SU-DHL-6 (cell line): ENCODE results near the gene HS3ST3B1.

Experiments
- H2AFZ ChIP-seq: fragments of 200-600 bp; sonication (generic); 2 replicates; pipeline ENCODE4 v1.6.1; 2014; ENCODE audit warnings: low read depth, mild to moderate bottlenecking, moderate library complexity, mixed read lengths, antibody characterized with exemption, low read length; ENCODE audit not compliant: severe bottlenecking
- H3F3A ChIP-seq: fragments of 200-600 bp; shearing (Covaris generic); 2 replicates; pipeline ENCODE4 v1.6.0; 2016; ENCODE audit warnings: antibody characterized with exemption, mild to moderate bottlenecking; ENCODE audit not compliant: insufficient read depth
- H3K27ac ChIP-seq: fragments of 200-600 bp; sonication (generic); 2 replicates; pipeline ENCODE4 v1.5.1; 2016; ENCODE audit warnings: low read depth, mild to moderate bottlenecking, low read length, moderate library complexity, mixed read lengths
- H3K27me3 ChIP-seq: fragments of 200-600 bp; sonication (generic), shearing (Covaris generic); 2 replicates; pipeline ENCODE4 v1.6.0; 2014; ENCODE audit warnings: mild to moderate bottlenecking, low read length
- H3K36me3 ChIP-seq: fragments of 200-600 bp; sonication (generic); 2 replicates; pipeline ENCODE4 v1.6.1; 2014; ENCODE audit warnings: mild to moderate bottlenecking, low read length, mixed read lengths
- H3K4me2 ChIP-seq: fragments of 300-600, 200-600 bp; shearing (Covaris generic), sonication (generic); 2 replicates; pipeline ENCODE4 v1.6.0; 2014; ENCODE audit warnings: low read length, low read depth, mild to moderate bottlenecking; ENCODE audit not compliant: poor library complexity, severe bottlenecking
- H3K4me3 ChIP-seq: fragments of 200-600 bp; sonication (generic); 2 replicates; pipeline ENCODE4 v1.5.1; 2014; ENCODE audit warnings: antibody characterized with exemption, low read length, mild to moderate bottlenecking, mixed read lengths; ENCODE audit not compliant: insufficient read depth, poor library complexity, severe bottlenecking
- H3K79me2 ChIP-seq: fragments of 200-600 bp; sonication (generic); 2 replicates; pipeline ENCODE4 v1.6.1; 2014; ENCODE audit warnings: mild to moderate bottlenecking, low read length, moderate library complexity; ENCODE audit not compliant: insufficient read depth
- H3K9ac ChIP-seq: fragments of 200-600 bp; sonication (generic); 2 replicates; pipeline ENCODE4 v1.7.0; 2014; ENCODE audit warnings: mild to moderate bottlenecking, low read length
- H3K9me2 ChIP-seq: fragments of 200-600 bp; sonication (generic); replicated peaks from 2 replicates; pipeline ENCODE4 v1.6.1; 2014; ENCODE audit warnings: low read length; ENCODE audit not compliant: insufficient read depth
- H3K9me3 ChIP-seq: fragments of 200-600 bp; sonication (generic); 2 replicates; pipeline ENCODE4 v1.6.1; 2014; ENCODE audit warnings: low read length, mixed read lengths; ENCODE audit not compliant: insufficient read depth
- H4K20me1 ChIP-seq: fragments of 200-600 bp; sonication (generic); 2 replicates; pipeline ENCODE4 v1.6.1; 2014; ENCODE audit warnings: low read depth, mild to moderate bottlenecking, antibody characterized with exemption, low read length, moderate library complexity, mixed read lengths
- CTCF ChIP-seq: fragments of 200-600 bp; sonication (generic); IDR thresholded peaks from one replicate; pipeline ENCODE4 v1.5.1; 2017; ENCODE audit warnings: antibody characterized with exemption, mild to moderate bottlenecking, low read length, moderate library complexity; ENCODE audit not compliant: insufficient read depth, poor library complexity, severe bottlenecking
- EZH2phosphoT487 ChIP-seq: fragments of 200-600 bp; sonication (generic), shearing (Covaris generic); conservative IDR thresholded peaks from 2 replicates; pipeline ENCODE4 v1.6.1; 2018; ENCODE audit warnings: mild to moderate bottlenecking, antibody characterized with exemption, low read length, moderate library complexity, mixed read lengths

Gene HS3ST3B1

GRCh38 chr17:14294876-14295275, 6.0 kb upstream of the HS3ST3B1 start:
- Histone ChIP-seq H3K9me2 (no peaks in the 10 kb centered on the region), H3K9me3 (no peaks in the 10 kb centered on the region), H3K27ac (no peak overlapping the region), H3K4me2 (no peak overlapping the region), H3K27me3 (no peaks in the 10 kb centered on the region), H3K9ac (no peak overlapping the region), H4K20me1 (no peaks in the 10 kb centered on the region), H2AFZ (no peak overlapping the region), H3K4me3 (no peak overlapping the region), H3F3A (no peaks in the 10 kb centered on the region), H3K79me2 (no peaks in the 10 kb centered on the region), H3K36me3 (no peaks in the 10 kb centered on the region)
- TF ChIP-seq CTCF (no peak), EZH2phosphoT487 (no peak)

- Histone ChIP-seq H3K4me3 (no peak overlapping the region), H3F3A (no peaks in the 10 kb centered on the region), H3K4me2 (no peak overlapping the region), H4K20me1 (no peaks in the 10 kb centered on the region), H3K9ac (no peak overlapping the region), H3K36me3 (no peaks in the 10 kb centered on the region), H3K27me3 (no peaks in the 10 kb centered on the region), H2AFZ (no peak overlapping the region), H3K79me2 (no peaks in the 10 kb centered on the region), H3K9me2 (no peaks in the 10 kb centered on the region), H3K9me3 (no peaks in the 10 kb centered on the region), H3K27ac (no peak overlapping the region)
- TF ChIP-seq CTCF = no peak
- no peak for TF ChIP-seq EZH2phosphoT487
Measured at GRCh38 chr17:14295676-14296075, 5.2 kb upstream of the HS3ST3B1 start.

GRCh38 chr17:14296166-14296910, 4.5 kb upstream of the HS3ST3B1 start:
- Histone ChIP-seq H2AFZ (no peak overlapping the region), H3K36me3 (no peaks in the 10 kb centered on the region), H3K79me2 (no peaks in the 10 kb centered on the region), H3K27me3 (no peaks in the 10 kb centered on the region), H4K20me1 (no peaks in the 10 kb centered on the region), H3K9ac (no peak overlapping the region), H3K9me2 (no peaks in the 10 kb centered on the region), H3K27ac (no peak overlapping the region), H3K9me3 (no peaks in the 10 kb centered on the region), H3K4me3 (no peak overlapping the region), H3K4me2 (no peak overlapping the region), H3F3A (no peaks in the 10 kb centered on the region)
- TF ChIP-seq CTCF = no peak
- TF ChIP-seq EZH2phosphoT487 = no peak
